Measurements from ENCODE around the gene SPEF1. TPM values are rescaled to one million over a fixed set of nuclear protein-coding genes. Genes with fewer than 3 reads are reported as not detected.
A peak's percentile ranks its signal among the peaks of the same experiment; 100 is the strongest.

Gene SPEF1
- polyA plus RNA-seq, 1 donor: 0.19 TPM

DNA sequence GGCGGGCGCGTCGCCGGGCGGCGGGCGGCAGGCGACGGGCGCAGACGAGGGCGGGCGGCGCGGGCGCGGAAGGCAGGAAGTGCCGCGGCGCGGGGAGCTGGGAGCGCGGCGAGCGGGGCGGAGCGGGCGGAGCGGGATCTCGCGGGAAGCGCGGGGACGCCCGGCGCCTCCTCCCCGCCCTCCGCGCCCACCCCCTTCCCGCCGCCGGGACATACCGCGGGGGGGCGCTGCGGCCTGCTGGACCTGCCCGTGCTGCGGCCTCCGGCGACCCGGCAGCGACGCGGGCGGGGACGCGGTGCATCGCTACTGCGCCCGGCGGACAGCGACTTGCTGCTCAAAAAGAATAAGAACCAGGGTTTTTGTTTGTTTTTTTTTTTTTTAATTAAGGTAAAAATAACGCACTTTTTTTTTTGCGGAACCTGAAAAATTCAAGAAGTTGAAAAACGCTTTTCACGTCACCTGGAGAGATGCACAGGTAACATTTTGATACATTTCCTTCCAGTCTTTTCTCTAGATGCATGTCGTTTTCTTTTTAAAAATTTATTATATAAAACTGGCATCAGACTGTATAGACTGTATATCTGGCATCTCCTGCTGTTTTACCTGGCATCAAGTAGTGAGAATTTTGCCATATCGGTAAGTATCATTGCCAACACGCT is 5.5 kb upstream of the SPEF1 start, which contains the start of gene CENPB:
TSS of gene CENPB (minus strand) at position 76 of the 659 bp plus-strand sequence. CDS start 257 bp downstream, outside the sequence.
- peaks cover 12% of the 10 kb centered on the region for H3K9me3 ChIP-seq (ENCODE audit: control insufficient read depth, low read depth, low read length)
- peak; percentile 81 to 86 for DNase-seq
- peak within 1 kb of the TSS; percentile 68 for H3K27ac ChIP-seq (ENCODE audit: low read length)
- H3K27me3 ChIP-seq (ENCODE audit: control insufficient read depth, insufficient read depth, low read length): no peaks in the 10 kb centered on the region
- peaks cover 45% of the 10 kb centered on the region for H3K4me1 ChIP-seq (ENCODE audit: control insufficient read depth, insufficient read depth, low read length)
- H3K36me3 ChIP-seq (ENCODE audit: control insufficient read depth, insufficient read depth, low read length): peaks cover 22% of the 10 kb centered on the region
- WGBS (ENCODE audit: insufficient coverage, low lambda C conversion rate): 0% methylated on average over 9 of the region's 70 CpGs
- peak within 1 kb of the TSS; percentile 71 for H3K4me3 ChIP-seq (ENCODE audit: low read length)

DNA sequence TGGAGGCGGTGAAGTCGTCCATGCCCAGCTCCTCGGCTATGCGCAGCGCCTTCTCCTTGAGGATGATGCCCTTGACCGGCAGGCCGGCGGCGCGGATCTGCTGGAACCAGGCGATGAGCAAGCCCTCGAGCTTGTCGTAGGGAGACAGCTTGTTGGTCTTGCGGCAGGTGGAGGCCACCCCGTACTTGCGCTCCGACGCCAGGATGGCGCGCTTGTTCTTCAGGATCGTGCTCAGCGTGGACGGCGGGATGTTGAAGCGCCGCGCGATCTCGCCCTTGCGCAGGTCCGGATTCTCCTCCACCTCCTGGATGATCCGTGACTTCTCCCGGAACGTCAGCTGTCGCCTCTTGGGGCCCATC is 4.9 kb upstream of the SPEF1 start:
- H3K4me1 ChIP-seq (ENCODE audit: control insufficient read depth, insufficient read depth, low read length): peaks cover 50% of the 10 kb centered on the region
- H3K9me3 ChIP-seq (ENCODE audit: control insufficient read depth, low read depth, low read length): peaks cover 12% of the 10 kb centered on the region
- peak; percentile 56 to 78 for DNase-seq
- H3K36me3 ChIP-seq (ENCODE audit: control insufficient read depth, insufficient read depth, low read length): peaks cover 22% of the 10 kb centered on the region
- H3K27ac ChIP-seq (ENCODE audit: low read length): peak overlapping the region; percentile 68
- H3K4me3 ChIP-seq (ENCODE audit: low read length): peak overlapping the region; percentile 71
- H3K27me3 ChIP-seq (ENCODE audit: control insufficient read depth, insufficient read depth, low read length): no peaks in the 10 kb centered on the region
- WGBS (ENCODE audit: insufficient coverage, low lambda C conversion rate): no CpG with 5 or more reads among the region's 35 CpGs

DNA sequence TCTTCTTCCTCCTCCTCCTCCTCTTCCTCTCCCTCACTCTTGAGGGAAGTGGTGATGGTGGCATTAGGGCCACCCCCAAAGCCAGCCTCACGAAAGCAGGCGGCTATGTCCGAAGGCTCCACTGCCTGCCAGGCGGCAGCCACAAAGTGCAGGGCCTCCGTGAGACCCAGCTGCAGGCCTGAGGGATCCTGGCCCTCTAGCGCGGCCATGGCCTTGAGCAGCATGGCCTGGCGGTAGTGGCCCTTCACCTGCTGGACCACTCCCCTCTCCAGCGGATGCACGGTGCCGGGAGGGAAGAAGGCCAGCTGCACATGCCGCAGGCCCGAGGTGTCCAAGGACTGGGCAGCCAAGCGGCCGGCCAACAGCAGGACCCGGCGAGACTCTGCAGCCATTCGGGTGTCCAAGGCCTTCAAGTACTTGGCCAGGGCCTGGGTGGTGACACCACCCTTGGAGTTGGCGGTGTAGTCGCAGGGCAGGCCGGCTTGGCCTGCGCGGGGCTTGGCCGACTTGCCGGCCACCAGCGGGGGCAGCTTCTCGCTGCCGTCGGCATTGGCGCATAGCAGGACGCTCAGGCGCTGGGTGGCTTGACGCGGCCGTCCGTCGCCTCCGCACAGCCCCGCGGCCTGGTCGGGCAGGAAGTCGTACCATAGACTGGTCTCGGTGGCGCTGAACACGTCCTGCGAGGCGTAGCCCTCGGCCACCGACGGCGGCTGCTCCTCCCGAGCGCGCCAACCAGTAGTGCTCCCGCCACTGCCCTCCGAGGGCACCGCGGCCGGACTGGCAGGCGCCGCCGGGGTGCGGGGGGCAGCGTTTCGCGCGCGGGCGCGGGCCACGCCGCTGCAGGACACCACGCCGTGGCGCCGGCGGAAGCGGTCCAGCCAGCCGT is 4.2 kb upstream of the SPEF1 start:
- no CpG with 5 or more reads among the region's 79 CpGs for WGBS (ENCODE audit: insufficient coverage, low lambda C conversion rate)
- peak in 1 of 2 donors; percentile 47 for DNase-seq
- Histone ChIP-seq H3K27ac (ENCODE audit: low read length) (peak overlapping the region; percentile 68), H3K27me3 (ENCODE audit: control insufficient read depth, insufficient read depth, low read length) (no peaks in the 10 kb centered on the region), H3K9me3 (ENCODE audit: control insufficient read depth, low read depth, low read length) (peaks cover 12% of the 10 kb centered on the region), H3K4me3 (ENCODE audit: low read length) (peak overlapping the region; percentile 71), H3K4me1 (ENCODE audit: control insufficient read depth, insufficient read depth, low read length) (peaks cover 56% of the 10 kb centered on the region), H3K36me3 (ENCODE audit: control insufficient read depth, insufficient read depth, low read length) (peaks cover 22% of the 10 kb centered on the region)

DNA sequence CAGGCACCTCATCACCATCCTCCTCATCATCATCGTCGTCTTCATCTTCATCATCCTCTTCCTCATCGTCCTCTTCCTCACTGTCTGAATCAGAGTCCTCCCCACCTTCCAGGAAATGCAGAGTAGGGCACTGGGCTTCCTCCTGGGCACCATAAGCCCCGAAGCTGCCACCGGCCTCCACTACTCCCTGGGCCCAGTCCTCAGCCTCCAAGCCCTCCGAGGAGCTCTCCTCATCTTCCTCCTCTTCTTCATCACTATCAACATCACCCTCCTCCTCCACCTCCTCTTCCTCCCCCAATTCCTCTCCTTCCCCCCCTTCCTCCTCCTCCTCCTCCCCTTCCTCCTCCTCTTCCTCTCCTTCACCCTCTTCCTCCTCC is 3.6 kb upstream of the SPEF1 start:
- peak overlapping the region; percentile 11 for H3K4me3 ChIP-seq (ENCODE audit: low read length)
- H3K27me3 ChIP-seq (ENCODE audit: control insufficient read depth, insufficient read depth, low read length): peaks cover under 1% of the 10 kb centered on the region
- no peak for DNase-seq
- peaks cover 12% of the 10 kb centered on the region for H3K9me3 ChIP-seq (ENCODE audit: control insufficient read depth, low read depth, low read length)
- 95% methylated on average over 4 of the region's 6 CpGs for WGBS (ENCODE audit: insufficient coverage, low lambda C conversion rate)
- peaks cover 22% of the 10 kb centered on the region for H3K36me3 ChIP-seq (ENCODE audit: control insufficient read depth, insufficient read depth, low read length)
- peaks cover 56% of the 10 kb centered on the region for H3K4me1 ChIP-seq (ENCODE audit: control insufficient read depth, insufficient read depth, low read length)
- no peak overlapping the region for H3K27ac ChIP-seq (ENCODE audit: low read length)

DNA sequence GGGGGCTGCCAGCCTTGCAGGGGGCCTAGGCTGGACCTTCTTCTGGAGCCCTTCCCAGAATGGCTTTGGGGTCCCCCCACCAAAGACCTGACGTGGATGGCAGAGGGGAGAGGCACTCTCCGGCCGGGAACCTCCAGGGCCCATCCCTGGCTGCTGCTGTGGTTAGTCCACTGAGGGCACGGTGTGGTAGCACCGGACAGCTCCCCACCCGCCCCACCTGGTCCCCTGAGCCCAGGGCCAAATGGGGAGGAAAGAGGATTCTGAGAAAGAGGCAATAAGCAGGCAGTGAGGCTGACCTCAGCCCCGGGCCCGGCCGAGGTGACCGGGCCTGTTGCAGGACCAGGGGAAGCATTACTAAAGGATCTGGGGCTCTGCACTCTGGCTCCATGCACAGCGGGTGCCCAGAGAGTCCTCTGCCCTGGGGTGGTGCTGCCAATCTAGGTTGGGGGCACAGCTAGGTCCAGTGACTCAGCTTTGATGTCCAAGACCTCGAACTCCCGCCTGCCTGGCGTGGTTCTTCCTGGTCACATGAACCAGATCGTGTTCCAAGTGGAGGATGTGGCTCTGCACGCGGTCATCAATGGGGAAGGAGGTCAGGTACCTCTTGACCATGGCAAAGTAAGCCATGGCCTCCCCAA is 3.1 kb upstream of the SPEF1 start:
- Histone ChIP-seq H3K9me3 (ENCODE audit: control insufficient read depth, low read depth, low read length) (peaks cover 12% of the 10 kb centered on the region), H3K4me1 (ENCODE audit: control insufficient read depth, insufficient read depth, low read length) (peaks cover 56% of the 10 kb centered on the region), H3K27ac (ENCODE audit: low read length) (peak overlapping the region; percentile 69), H3K36me3 (ENCODE audit: control insufficient read depth, insufficient read depth, low read length) (peaks cover 22% of the 10 kb centered on the region), H3K4me3 (ENCODE audit: low read length) (peak overlapping the region; percentile 11), H3K27me3 (ENCODE audit: control insufficient read depth, insufficient read depth, low read length) (peaks cover 6% of the 10 kb centered on the region)
- no CpG with 5 or more reads among the region's 17 CpGs for WGBS (ENCODE audit: insufficient coverage, low lambda C conversion rate)
- DNase-seq: no peak

DNA sequence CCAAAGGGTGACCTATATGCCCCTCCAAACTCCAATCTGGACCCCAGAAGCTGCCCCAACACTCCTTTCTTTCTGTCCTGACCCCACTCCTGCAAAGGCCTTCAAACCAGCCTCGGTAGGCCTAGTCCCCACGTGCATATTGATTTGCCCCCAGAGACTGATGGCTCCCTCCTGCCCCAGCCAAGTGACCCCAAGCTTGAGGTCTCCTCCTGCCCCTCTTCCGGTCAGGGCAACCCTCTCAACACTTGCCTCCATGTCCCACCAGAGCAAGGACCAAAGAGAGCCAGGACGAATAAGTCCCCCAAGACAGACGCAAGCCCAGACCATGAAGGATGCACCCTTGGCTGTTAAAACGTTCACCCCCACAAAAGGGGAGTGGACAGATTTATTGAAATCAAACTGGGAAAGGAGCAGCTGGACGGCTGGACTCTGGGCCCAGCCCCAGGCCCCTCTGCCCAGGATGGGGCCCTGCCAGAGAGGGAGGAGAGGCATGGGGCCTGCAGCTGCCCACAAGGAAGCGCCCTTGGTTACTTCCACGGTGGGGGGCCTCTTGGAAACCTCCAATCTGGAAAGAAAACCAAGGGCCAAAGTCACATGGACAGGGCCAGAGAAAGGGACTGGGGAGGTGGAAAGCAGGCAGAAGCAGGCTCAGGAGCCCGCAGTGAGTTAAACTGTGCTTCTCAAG is 2.4 kb upstream of the SPEF1 start:
- peaks cover 15% of the 10 kb centered on the region for H3K9me3 ChIP-seq (ENCODE audit: control insufficient read depth, low read depth, low read length)
- H3K36me3 ChIP-seq (ENCODE audit: control insufficient read depth, insufficient read depth, low read length): peaks cover 22% of the 10 kb centered on the region
- H3K4me1 ChIP-seq (ENCODE audit: control insufficient read depth, insufficient read depth, low read length): peaks cover 56% of the 10 kb centered on the region
- peak overlapping the region; percentile 69 for H3K27ac ChIP-seq (ENCODE audit: low read length)
- H3K4me3 ChIP-seq (ENCODE audit: low read length): no peak overlapping the region
- peaks cover 12% of the 10 kb centered on the region for H3K27me3 ChIP-seq (ENCODE audit: control insufficient read depth, insufficient read depth, low read length)
- WGBS (ENCODE audit: insufficient coverage, low lambda C conversion rate): no CpG with 5 or more reads among the region's 10 CpGs
- DNase-seq: peak in 1 of 2 donors; percentile 54

DNA sequence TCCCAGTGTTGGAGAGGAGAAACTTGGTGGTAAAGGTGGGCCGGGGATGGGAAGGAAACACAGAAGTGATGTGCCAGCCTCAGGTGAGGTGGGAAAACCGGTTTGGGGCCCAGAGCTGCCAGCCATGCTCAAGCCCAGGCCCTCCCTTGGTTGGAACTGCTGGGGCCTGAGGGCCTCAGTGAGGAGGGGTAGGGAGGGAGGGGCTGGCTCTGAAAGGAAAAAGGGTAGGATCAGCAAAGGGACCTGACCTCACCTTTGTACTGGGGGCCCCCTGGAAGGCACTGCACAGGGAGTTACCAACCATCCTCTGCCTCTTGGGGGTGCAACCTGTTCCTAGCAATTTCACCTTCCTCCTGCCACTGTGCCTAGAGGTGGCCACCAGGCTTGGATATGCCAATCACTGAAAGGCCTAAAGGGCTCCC is 1.8 kb upstream of the SPEF1 start:
- WGBS (ENCODE audit: insufficient coverage, low lambda C conversion rate): no CpG with 5 or more reads among the region's 2 CpGs
- Histone ChIP-seq H3K9me3 (ENCODE audit: control insufficient read depth, low read depth, low read length) (peaks cover 15% of the 10 kb centered on the region), H3K36me3 (ENCODE audit: control insufficient read depth, insufficient read depth, low read length) (peaks cover 22% of the 10 kb centered on the region), H3K4me3 (ENCODE audit: low read length) (no peak overlapping the region), H3K27ac (ENCODE audit: low read length) (peak overlapping the region; percentile 79), H3K27me3 (ENCODE audit: control insufficient read depth, insufficient read depth, low read length) (peaks cover 18% of the 10 kb centered on the region), H3K4me1 (ENCODE audit: control insufficient read depth, insufficient read depth, low read length) (peaks cover 59% of the 10 kb centered on the region)
- DNase-seq: peak; percentile 86 to 93

DNA sequence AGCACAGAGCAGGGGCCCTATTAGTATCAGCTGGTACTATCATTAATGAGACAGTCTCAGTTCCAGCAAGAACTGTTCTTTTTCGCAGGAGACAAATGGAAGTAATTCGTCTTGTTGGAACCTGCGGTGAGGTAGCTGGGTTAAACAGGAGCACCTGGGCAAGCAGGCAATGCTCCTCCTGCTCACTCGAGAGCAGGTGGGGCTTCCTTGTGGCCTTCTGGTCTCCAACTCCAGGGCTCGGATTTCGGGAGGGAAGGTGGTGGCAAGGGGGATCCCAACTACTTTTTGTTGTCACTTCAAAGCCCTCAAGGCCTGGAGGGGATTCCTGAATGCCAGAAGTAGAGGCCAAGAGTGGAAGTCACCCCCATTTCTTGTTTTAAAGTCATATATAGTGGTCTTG is 1.3 kb upstream of the SPEF1 start:
- peaks cover 22% of the 10 kb centered on the region for H3K36me3 ChIP-seq (ENCODE audit: control insufficient read depth, insufficient read depth, low read length)
- H3K4me3 ChIP-seq (ENCODE audit: low read length): no peak overlapping the region
- peak overlapping the region; percentile 79 for H3K27ac ChIP-seq (ENCODE audit: low read length)
- no CpG with 5 or more reads among the region's 6 CpGs for WGBS (ENCODE audit: insufficient coverage, low lambda C conversion rate)
- peaks cover 23% of the 10 kb centered on the region for H3K27me3 ChIP-seq (ENCODE audit: control insufficient read depth, insufficient read depth, low read length)
- peaks cover 63% of the 10 kb centered on the region for H3K4me1 ChIP-seq (ENCODE audit: control insufficient read depth, insufficient read depth, low read length)
- H3K9me3 ChIP-seq (ENCODE audit: control insufficient read depth, low read depth, low read length): peaks cover 15% of the 10 kb centered on the region
- no peak for DNase-seq

DNA sequence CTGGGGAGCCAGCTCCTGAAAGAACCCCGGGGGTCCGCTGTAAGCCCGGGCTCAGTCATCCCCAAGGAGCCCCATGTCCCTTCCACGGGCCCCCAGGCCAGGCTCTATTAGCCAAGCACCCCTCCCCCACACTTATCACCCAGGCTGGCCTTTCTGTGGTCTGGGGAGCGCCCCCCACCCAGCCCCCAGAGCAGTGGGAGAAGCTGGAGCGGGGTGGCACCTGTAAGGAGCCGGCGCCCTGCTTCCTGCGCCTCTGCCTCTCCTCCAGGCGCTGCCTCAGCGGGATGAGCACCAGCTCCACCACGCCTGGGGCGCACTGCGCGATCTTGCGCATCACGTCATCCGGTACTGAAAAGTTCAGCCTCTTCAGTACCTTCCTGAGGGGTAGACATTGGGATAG is 2.3 kb downstream of the SPEF1 start:
- no peak overlapping the region for H3K27ac ChIP-seq (ENCODE audit: low read length)
- H3K4me3 ChIP-seq (ENCODE audit: low read length): no peak overlapping the region
- DNase-seq: no peak
- peaks cover 48% of the 10 kb centered on the region for H3K4me1 ChIP-seq (ENCODE audit: control insufficient read depth, insufficient read depth, low read length)
- peaks cover 8% of the 10 kb centered on the region for H3K36me3 ChIP-seq (ENCODE audit: control insufficient read depth, insufficient read depth, low read length)
- peaks cover 3% of the 10 kb centered on the region for H3K9me3 ChIP-seq (ENCODE audit: control insufficient read depth, low read depth, low read length)
- peaks cover 31% of the 10 kb centered on the region for H3K27me3 ChIP-seq (ENCODE audit: control insufficient read depth, insufficient read depth, low read length)
- whole genome bisulfite sequencing (ENCODE audit: insufficient coverage, low lambda C conversion rate): no CpG with 5 or more reads among the region's 18 CpGs

All from large intestine (tissue), 3 donors.